ENCODE measurements around the gene ARID5B.

Gene ARID5B

DNA sequence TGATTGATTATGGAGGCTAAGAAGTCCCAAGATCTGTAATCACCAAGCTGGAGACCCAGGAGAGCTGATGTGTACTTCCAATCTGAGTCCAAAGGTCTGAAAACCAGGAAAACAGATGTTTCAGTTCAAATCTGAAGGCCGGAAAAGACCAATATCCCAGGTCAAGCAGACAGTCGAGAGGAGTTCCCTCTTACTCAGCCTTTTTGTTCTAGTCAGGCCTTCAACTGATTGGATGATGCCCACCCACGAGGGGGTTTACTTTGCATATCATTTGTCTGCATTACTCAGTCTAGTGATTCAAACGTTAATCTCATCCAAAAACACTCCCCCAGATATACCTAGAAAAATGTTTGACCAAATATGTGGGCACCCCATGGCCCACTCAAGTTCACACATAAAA is 7.4 kb upstream of the ARID5B start:
- Mint-ChIP-seq H3K4me3 (no peak overlapping the region), H3K9me3 (no peaks in the 10 kb centered on the region), H3K27me3 (no peaks in the 10 kb centered on the region), H3K27ac (no peak overlapping the region), H3K4me1 (peaks cover 16 to 28% of the 10 kb centered on the region in 2 donors), H3K36me3 (peaks cover 0 to 3% of the 10 kb centered on the region in 2 donors)
- no peak for DNase-seq
- ATAC-seq (replicated peaks) = no peak

- Mint-ChIP-seq H3K27ac (no peak overlapping the region), H3K4me1 (peaks cover 16 to 37% of the 10 kb centered on the region in 2 donors), H3K9me3 (no peaks in the 10 kb centered on the region), H3K36me3 (peaks cover under 1 to 5% of the 10 kb centered on the region in 2 donors), H3K4me3 (no peak overlapping the region), H3K27me3 (no peaks in the 10 kb centered on the region)
- DNase-seq (no peak), ATAC-seq (replicated peaks) (no peak)
Measured at GRCh38 chr10:61895898-61896600, 5.5 kb upstream of the ARID5B start.

DNA sequence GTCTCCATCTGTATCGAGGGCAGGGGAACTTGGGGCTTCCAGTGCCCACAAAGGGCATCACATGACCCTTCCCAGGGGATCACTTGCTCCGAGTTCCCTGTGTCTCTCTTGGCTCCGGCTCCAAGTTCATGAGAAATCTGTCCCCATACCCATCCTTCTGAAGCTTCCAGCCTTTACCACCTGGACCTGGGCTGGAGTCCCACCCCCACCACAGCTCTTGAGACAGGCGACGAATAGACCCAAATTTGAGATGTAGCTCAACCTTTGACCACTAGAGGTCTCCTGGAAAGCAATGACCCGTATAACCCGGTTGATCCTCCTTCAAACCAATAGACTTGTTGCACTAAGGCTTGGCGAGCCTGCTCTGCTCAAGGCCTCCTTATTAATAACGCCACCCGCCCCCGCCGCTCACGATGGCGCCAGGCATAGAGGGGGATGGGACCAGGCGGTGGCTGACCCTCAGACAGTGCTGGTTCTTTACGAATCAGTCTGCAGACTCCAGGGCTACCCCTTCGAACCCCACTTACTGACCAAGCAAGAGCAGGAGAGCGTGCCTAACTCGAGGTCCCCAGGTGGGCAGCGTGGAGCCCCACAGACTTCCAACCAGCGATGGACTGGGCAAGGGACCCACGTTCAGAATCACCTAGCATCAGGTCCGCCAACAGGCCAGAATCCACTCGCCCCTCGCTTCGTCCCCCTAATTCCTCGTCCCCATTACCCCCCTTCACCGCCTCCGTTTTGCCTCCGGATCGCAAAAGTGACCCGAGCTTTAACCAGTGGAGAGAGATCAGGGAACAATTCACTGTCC is 4.4 kb upstream of the ARID5B start:
- Mint-ChIP-seq H3K27ac (peak overlapping the region; percentile 100), H3K4me3 (peak overlapping the region; percentile 85 to 95), H3K27me3 (no peaks in the 10 kb centered on the region), H3K4me1 (peaks cover 16 to 37% of the 10 kb centered on the region in 2 donors), H3K36me3 (peaks cover 10 to 15% of the 10 kb centered on the region in 2 donors), H3K9me3 (no peaks in the 10 kb centered on the region)
- DNase-seq = peak; percentile 74
- peak; percentile 71 to 77 for ATAC-seq (replicated peaks)

- Mint-ChIP-seq H3K4me1 (peaks cover 17 to 37% of the 10 kb centered on the region in 2 donors), H3K27ac (peak overlapping the region; percentile 100), H3K9me3 (no peaks in the 10 kb centered on the region), H3K36me3 (peaks cover 18 to 23% of the 10 kb centered on the region in 2 donors), H3K27me3 (no peaks in the 10 kb centered on the region), H3K4me3 (peak overlapping the region; percentile 85 to 95)
- ATAC-seq (replicated peaks) = no peak
- peak; percentile 6 for DNase-seq
Measured at GRCh38 chr10:61897671-61898434, 3.6 kb upstream of the ARID5B start.

DNA sequence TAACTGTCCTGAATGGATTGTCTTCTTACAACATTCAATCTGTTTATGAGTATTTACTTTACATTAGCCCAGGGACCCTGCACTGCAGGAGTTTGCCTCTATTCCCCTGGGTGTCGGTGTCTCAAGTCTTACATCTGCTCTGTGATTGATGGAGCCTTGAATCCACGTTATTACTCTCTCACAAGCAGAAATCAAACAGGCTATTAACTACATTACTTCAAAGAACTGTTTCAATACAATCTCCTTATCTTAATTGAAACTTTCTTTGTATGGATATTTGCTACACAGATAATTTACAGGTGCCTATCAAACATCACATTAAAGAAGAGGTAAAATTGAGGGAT is 3.1 kb upstream of the ARID5B start:
- DNase-seq (no peak), ATAC-seq (replicated peaks) (no peak)
- H3K9me3 Mint-ChIP-seq = no peaks in the 10 kb centered on the region
- peak overlapping the region; percentile 85 to 95 for H3K4me3 Mint-ChIP-seq
- H3K36me3 Mint-ChIP-seq = peaks cover 21 to 28% of the 10 kb centered on the region in 2 donors
- peaks cover 17 to 37% of the 10 kb centered on the region in 2 donors for H3K4me1 Mint-ChIP-seq
- H3K27ac Mint-ChIP-seq = peak overlapping the region; percentile 100
- H3K27me3 Mint-ChIP-seq = no peaks in the 10 kb centered on the region

GRCh38 chr10:61899069-61899531 is 2.4 kb upstream of the ARID5B start:
- peaks cover 25 to 31% of the 10 kb centered on the region in 2 donors for H3K36me3 Mint-ChIP-seq
- DNase-seq (no peak), ATAC-seq (replicated peaks) (no peak)
- H3K4me3 Mint-ChIP-seq = peak overlapping the region; percentile 91 to 95
- H3K4me1 Mint-ChIP-seq = peaks cover 17 to 37% of the 10 kb centered on the region in 2 donors
- H3K27me3 Mint-ChIP-seq = no peaks in the 10 kb centered on the region
- H3K9me3 Mint-ChIP-seq = no peaks in the 10 kb centered on the region
- H3K27ac Mint-ChIP-seq = peak overlapping the region; percentile 100

DNA sequence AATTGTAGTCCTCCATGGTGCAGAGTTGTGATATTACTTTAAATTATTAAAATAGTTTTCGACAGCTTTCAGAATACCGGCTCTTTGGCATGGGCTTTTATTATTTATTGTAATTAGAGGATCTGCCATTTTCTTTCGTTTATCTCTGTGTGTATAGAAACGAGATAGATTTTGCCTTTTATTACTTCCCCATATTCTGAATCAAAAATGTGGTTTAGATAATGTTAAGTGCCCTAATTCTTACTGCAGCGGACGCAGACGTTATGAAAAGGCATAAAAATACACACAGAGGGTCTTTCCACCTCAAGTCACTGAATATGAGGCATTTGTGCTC is 1.9 kb upstream of the ARID5B start:
- Mint-ChIP-seq H3K27ac (peak overlapping the region; percentile 100), H3K4me3 (peak overlapping the region; percentile 91 to 95), H3K9me3 (no peaks in the 10 kb centered on the region), H3K36me3 (peaks cover 28 to 34% of the 10 kb centered on the region in 2 donors), H3K4me1 (peaks cover 18 to 40% of the 10 kb centered on the region in 2 donors), H3K27me3 (no peaks in the 10 kb centered on the region)
- ATAC-seq (replicated peaks) (no peak), DNase-seq (no peak)

GRCh38 chr10:61899997-61900828 is 1.3 kb upstream of the ARID5B start:
- DNase-seq (peak; percentile 73), ATAC-seq (replicated peaks) (peak; percentile 26 to 40)
- Mint-ChIP-seq H3K27ac (peak overlapping the region; percentile 100), H3K36me3 (peaks cover 30 to 38% of the 10 kb centered on the region in 2 donors), H3K4me3 (peak overlapping the region; percentile 91 to 95), H3K27me3 (no peaks in the 10 kb centered on the region), H3K4me1 (peaks cover 19 to 42% of the 10 kb centered on the region in 2 donors), H3K9me3 (no peaks in the 10 kb centered on the region)

- H3K4me3 Mint-ChIP-seq = peak overlapping the region; percentile 91 to 95
- H3K27ac Mint-ChIP-seq = peak overlapping the region; percentile 100
- no peaks in the 10 kb centered on the region for H3K27me3 Mint-ChIP-seq
- H3K4me1 Mint-ChIP-seq = peaks cover 22 to 46% of the 10 kb centered on the region in 2 donors
- ATAC-seq (replicated peaks) = no peak
- DNase-seq = no peak
- peaks cover 36 to 46% of the 10 kb centered on the region in 2 donors for H3K36me3 Mint-ChIP-seq
- no peaks in the 10 kb centered on the region for H3K9me3 Mint-ChIP-seq
Measured at GRCh38 chr10:61901829-61902444, 438 bp downstream of the ARID5B start.

DNA sequence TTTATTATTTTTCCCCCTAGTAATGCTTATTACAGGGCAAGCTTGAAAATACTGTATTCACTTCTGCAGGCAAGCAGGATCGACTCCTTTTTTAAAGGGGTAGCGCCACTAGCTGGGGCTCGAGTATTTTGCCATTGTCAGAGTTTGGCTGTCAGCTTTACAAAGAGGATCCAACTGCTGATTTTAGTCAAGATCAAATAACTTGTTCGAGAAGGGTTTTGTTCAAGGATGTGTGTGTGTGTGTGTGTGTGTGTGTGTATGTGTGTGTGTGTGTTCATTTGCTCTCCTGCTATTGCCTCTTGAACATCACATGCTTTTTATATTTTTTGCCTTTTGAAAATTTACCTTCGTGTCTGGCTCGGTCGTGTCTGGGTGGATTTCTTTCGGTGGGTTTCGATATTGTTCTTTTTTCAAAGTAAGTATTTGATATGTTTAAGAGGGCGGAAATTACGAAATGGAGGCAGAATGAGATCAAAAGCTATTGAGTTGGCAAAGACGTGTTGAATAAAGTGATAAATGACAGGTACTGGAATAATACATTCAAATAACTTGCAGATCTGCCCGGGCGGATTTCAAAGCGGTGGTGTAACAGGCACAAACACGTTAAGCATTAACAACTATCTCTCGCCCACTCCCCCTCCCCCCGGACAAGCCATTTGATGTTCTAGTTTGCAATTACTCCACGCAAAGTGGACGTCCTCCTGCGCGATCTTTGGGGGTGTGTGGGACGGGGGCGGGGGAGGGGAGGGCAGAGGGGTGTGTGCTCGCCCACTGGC is 1.1 kb downstream of the ARID5B start:
- peak overlapping the region; percentile 91 to 95 for H3K4me3 Mint-ChIP-seq
- H3K9me3 Mint-ChIP-seq = no peaks in the 10 kb centered on the region
- peak overlapping the region; percentile 100 for H3K27ac Mint-ChIP-seq
- H3K27me3 Mint-ChIP-seq = no peaks in the 10 kb centered on the region
- H3K4me1 Mint-ChIP-seq = peaks cover 19 to 39% of the 10 kb centered on the region in 2 donors
- DNase-seq = peak; percentile 32
- no peak for ATAC-seq (replicated peaks)
- H3K36me3 Mint-ChIP-seq = peaks cover 36 to 43% of the 10 kb centered on the region in 2 donors

DNA sequence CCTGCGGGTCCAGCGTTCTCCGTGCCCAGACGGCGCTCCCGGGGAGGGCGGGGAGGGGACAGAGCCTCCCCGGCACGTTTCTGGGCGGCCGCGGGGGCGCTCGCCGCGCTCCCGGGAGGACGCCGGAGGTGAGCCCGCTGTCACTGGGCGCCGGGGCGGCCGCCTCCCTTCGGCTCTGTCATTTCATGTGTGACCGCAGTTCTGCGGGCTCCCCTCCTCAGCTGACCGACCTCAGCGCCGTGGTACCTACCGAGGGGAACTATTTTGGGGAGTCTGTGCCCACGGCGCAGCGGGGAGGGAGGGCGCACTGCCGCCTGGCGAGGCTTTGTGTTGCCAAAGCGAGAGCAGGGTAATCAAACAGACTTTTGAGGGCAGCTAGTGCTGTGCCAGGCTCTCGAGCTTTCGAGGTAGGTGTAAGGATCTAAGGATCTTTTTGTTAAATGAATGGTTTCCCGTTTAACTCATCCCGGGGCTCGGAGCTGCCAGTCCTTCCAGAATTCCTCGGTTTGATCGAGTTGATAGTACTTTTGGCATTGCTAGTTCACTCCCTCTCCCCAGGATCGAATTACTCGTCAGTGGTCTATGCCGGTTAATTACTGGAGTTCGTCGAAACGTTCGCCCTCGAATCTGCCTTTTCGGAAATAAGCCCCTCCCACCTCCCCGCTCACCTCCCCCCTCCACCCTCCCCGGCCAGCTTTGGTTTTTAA is 1.9 kb downstream of the ARID5B start:
- peak; percentile 83 for DNase-seq
- H3K27me3 Mint-ChIP-seq = no peaks in the 10 kb centered on the region
- H3K27ac Mint-ChIP-seq = peak overlapping the region; percentile 100
- H3K4me1 Mint-ChIP-seq = peaks cover 13 to 35% of the 10 kb centered on the region in 2 donors
- H3K9me3 Mint-ChIP-seq = no peaks in the 10 kb centered on the region
- peak; percentile 63 to 67 for ATAC-seq (replicated peaks)
- peak overlapping the region; percentile 91 to 95 for H3K4me3 Mint-ChIP-seq
- peaks cover 39 to 48% of the 10 kb centered on the region in 2 donors for H3K36me3 Mint-ChIP-seq

DNA sequence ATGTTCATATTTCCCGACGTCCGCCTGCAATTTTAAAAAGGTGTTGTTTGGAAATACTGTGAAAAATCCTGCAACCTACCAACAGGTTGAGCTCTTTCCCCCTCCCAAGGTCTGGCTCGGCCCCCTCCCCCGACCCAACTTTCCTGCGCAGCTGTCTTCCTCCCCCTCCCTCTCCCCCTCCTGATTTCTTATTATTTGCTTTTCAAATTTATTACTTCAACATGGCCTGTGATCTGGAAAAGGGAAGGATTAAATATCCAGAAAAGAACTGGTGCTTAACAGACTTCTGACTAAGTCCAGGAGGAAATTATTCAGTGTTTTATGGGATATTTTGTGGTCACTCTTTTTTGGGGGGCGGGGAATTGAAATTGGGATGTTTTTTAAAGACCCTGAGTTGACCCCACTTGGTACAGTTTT is 2.4 kb downstream of the ARID5B start:
- Mint-ChIP-seq H3K27ac (peak overlapping the region; percentile 100), H3K4me3 (peak overlapping the region; percentile 91 to 95), H3K9me3 (no peaks in the 10 kb centered on the region), H3K36me3 (peaks cover 43 to 51% of the 10 kb centered on the region in 2 donors), H3K4me1 (peaks cover 11 to 33% of the 10 kb centered on the region in 2 donors), H3K27me3 (no peaks in the 10 kb centered on the region)
- DNase-seq = no peak
- no peak for ATAC-seq (replicated peaks)

All from stimulated activated naive B cell treated with anti-CD40 and anti-IgM and Interleukin-4, amounts not matched to agents 10 μg/mL and 1 μg/mL and 100 μg/mL, for 72 hours (primary cell).